WERI-Rb-1 (cell line): ENCODE data around the gene COL2A1.

Source experiments
- DNase-seq: peaks from one replicate; pipeline ENCODE4 v3.0.0-alpha.2; 2020
- H3K27ac ChIP-seq: fragments of 250-450 bp; sonication (Bioruptor Pico); 2 replicates; pipeline ENCODE4 v1.5.1; 2020; ENCODE audit warnings: mild to moderate bottlenecking, moderate library complexity
- H3K27me3 ChIP-seq: fragments of 250-450 bp; sonication (Bioruptor Pico); 2 replicates; pipeline ENCODE4 v1.5.1; 2021; ENCODE audit warnings: mild to moderate bottlenecking, low read depth, moderate library complexity; ENCODE audit not compliant: insufficient read depth, severe bottlenecking
- H3K36me3 ChIP-seq: fragments of 250-450 bp; sonication (Bioruptor Pico); 2 replicates; pipeline ENCODE4 v1.5.1; 2020; ENCODE audit warnings: mild to moderate bottlenecking, moderate library complexity
- H3K4me3 ChIP-seq: 2 replicates; pipeline ENCODE4 v1.5.1; 2011; ENCODE audit warnings: low read depth, mild to moderate bottlenecking, control low read depth, low read length
- H3K9me3 ChIP-seq: fragments of 250-450 bp; sonication (Bioruptor Pico); 2 replicates; pipeline ENCODE4 v1.5.1; 2021; ENCODE audit warnings: mild to moderate bottlenecking, moderate library complexity; ENCODE audit not compliant: severe bottlenecking
- TF ChIP-seq, protein P1 (sequence below): IDR thresholded peaks from 2 replicates; pipeline ENCODE4 v1.5.1; 2011; ENCODE audit warnings: low read depth, mild to moderate bottlenecking, control low read depth, inconsistent platforms, low read length

Gene COL2A1

DNA sequence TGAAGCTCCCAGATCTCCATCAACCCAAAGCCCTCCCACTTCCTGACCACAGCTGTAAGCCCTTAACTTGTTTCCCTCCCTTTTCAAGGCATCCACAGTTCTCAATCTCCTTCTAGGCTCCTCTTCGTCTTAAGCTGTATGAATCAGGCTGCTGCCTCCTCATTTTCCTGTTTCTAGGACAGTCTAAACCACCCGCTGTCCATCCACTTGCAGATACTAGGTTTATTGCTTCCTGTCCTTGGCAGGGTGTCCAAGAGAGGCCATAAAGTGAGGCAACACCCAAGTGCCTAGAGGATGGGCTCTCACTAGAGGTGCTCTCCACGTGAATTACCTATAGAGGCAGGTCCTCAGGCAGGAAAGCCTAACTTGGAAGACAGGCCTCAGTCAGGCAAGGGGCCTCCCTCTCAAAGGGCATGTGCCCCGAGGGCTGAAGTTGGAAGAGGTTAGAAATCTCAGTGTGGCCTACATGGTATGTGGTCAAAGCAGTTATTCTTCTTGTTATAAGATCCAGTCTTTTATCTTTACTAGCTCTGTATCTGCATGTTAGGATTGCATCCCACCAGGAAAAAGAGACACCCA, 49.7 kb downstream of the COL2A1 start:
- TF ChIP-seq, protein P1, sequence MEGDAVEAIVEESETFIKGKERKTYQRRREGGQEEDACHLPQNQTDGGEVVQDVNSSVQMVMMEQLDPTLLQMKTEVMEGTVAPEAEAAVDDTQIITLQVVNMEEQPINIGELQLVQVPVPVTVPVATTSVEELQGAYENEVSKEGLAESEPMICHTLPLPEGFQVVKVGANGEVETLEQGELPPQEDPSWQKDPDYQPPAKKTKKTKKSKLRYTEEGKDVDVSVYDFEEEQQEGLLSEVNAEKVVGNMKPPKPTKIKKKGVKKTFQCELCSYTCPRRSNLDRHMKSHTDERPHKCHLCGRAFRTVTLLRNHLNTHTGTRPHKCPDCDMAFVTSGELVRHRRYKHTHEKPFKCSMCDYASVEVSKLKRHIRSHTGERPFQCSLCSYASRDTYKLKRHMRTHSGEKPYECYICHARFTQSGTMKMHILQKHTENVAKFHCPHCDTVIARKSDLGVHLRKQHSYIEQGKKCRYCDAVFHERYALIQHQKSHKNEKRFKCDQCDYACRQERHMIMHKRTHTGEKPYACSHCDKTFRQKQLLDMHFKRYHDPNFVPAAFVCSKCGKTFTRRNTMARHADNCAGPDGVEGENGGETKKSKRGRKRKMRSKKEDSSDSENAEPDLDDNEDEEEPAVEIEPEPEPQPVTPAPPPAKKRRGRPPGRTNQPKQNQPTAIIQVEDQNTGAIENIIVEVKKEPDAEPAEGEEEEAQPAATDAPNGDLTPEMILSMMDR, result no peak
- no peak overlapping the region for H3K27ac ChIP-seq
- H3K27me3 ChIP-seq, result no peaks in the 10 kb centered on the region
- DNase-seq, result no peak
- peaks cover 9% of the 10 kb centered on the region for H3K9me3 ChIP-seq
- H3K4me3 ChIP-seq, result no peak overlapping the region
- no peaks in the 10 kb centered on the region for H3K36me3 ChIP-seq

DNA sequence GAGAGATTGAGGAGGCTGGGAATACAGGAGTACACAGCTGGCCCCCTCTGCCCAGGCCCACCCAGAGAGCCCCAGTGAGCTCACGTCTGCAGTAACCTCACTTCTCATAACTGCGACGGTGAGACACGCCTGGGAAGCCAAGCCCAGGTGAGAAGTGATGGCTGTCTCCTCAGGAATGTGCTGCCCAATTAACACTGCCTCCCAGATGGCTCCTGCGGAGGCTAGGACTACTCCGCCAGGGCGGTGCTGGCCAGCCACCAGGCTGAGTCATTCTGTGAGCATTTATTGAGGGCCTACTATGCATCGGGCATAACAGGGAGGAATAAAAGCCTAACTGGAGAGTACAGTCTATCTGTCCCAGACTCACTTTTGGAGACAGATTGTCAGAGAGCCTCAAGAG, 50.2 kb downstream of the COL2A1 start:
- no peaks in the 10 kb centered on the region for H3K27me3 ChIP-seq
- H3K27ac ChIP-seq, result no peak overlapping the region
- peaks cover 9% of the 10 kb centered on the region for H3K9me3 ChIP-seq
- TF ChIP-seq, protein P1, result no peak
- no peak for DNase-seq
- no peak overlapping the region for H3K4me3 ChIP-seq
- no peaks in the 10 kb centered on the region for H3K36me3 ChIP-seq

DNA sequence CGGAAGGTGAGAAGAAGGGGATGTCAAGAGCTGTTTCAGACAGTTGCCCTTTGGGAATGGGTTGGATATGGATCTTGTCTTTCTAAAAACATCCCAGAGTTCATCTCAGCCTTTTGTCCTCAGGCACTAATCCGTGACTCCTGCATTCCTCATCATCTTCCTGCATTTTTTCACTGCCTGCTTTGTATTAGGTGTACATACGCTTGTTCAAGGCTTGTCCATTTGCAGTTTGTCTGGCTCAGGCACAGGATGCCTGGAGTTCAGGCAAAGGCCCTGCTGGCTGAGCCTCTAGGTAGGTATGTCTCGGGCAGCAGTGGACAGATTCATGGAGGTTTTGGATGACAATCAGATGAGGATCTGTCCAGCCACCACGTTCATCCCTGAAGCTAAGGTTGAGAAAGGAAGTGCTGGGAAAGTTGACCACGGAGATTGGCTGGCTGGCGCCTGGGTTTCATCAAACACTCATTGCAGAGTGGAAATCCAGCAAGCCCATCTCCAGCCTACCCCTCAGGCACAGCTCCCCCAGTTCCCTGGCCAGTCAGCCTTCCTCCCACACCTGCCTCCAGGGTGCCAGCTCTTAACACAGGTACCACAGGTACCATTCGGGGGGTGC, 53.3 kb downstream of the COL2A1 start:
- no peak for DNase-seq
- Histone ChIP-seq H3K9me3 (no peaks in the 10 kb centered on the region), H3K36me3 (no peaks in the 10 kb centered on the region), H3K4me3 (no peak overlapping the region), H3K27me3 (no peaks in the 10 kb centered on the region), H3K27ac (no peak overlapping the region)
- TF ChIP-seq, protein P1, result no peak

DNA sequence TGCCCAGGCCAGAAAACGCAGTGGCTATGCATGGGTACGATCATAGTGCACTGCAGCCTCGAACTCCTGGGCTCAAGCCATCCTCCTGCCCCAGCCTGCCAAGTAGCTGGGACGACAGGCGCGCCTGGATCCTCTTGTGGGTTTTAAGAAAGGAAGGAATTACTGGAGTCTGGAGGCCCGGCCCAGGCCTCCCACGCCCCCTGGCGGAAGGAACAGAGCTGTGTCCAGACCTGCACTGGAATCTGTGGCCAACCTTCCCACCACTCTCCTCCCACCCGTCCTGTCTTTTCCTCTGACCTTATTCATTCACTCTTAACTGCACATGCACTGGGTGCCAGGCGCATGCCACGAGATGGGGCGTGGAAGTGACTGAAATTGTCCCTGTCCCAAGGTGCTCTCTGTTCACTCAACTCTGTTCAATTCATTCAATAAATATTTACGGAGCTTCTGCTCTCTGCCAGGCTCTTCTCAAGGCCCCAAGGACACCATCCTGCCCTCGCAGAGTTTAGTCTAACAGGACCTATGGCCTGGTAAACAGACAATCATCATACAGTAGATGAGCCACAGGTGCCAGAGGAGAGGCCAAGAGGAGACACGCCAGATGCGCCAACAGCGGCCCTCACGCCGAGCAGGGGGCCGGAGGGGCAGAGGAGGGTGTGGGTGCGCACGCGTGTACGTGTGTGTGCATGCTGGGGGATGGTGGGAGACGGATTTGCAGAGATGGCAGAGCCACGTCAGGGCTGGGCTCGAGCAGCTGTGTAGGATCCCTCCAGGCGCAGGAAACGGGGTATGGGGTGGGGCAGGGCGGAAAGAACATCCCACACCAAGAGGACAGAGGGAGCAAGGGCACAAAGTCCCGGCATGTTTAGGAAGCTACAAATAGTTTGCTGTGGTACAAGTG, 54.6 kb downstream of the COL2A1 start:
- peak; percentile 78 for DNase-seq
- Histone ChIP-seq H3K36me3 (no peaks in the 10 kb centered on the region), H3K27ac (no peak overlapping the region), H3K27me3 (no peaks in the 10 kb centered on the region), H3K4me3 (no peak overlapping the region), H3K9me3 (no peaks in the 10 kb centered on the region)
- TF ChIP-seq, protein P1, result peak; percentile 97

DNA sequence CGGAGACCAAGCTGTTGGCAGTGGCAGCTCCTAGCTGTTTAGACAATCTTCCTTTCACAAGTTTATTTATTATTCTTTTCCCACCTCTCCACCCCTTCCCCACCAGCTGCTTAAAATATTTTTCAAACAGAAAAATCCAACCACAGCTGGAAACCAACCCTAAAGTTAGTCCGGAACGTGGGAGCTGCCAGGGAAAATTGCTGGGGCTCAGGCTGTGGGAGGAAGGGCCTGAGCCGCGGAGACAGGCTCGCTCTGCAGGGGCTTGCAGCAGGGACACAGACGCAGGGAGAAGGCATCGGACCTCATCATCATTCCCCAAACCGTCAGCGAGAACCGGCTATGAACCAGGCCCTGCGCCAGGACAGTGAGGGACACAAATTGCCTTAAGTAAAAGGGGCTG, 56.9 kb downstream of the COL2A1 start:
- Histone ChIP-seq H3K27me3 (no peaks in the 10 kb centered on the region), H3K27ac (no peak overlapping the region), H3K36me3 (no peaks in the 10 kb centered on the region), H3K9me3 (no peaks in the 10 kb centered on the region), H3K4me3 (no peak overlapping the region)
- no peak for DNase-seq
- TF ChIP-seq, protein P1, result no peak
